T-helper 2 cell treated with Interferon-gamma antibody and Interleukin-4, amounts not matched to agents 100 ng/mL and 5 ng/mL, for 36 hours (primary cell): ENCODE data around the gene SPTBN2. TPM values are rescaled to one million over a fixed set of nuclear protein-coding genes. Genes with fewer than 3 reads are reported as not detected.

Source experiments
- intact Hi-C: fragments of 100-400 bp; cut with micrococcal nuclease; formaldehyde crosslinking; loops from one replicate; pipeline ENCODE4 v1.15.1; 2023
- total RNA-seq: library from RNA; stranded (reverse); gene quantifications from 2 replicates; pipeline ENCODE4 v1.2.3, GENCODE V29; 2022

Gene SPTBN2
- total RNA-seq, 1 donor from 2014 or later = 0.80 TPM

DNA sequence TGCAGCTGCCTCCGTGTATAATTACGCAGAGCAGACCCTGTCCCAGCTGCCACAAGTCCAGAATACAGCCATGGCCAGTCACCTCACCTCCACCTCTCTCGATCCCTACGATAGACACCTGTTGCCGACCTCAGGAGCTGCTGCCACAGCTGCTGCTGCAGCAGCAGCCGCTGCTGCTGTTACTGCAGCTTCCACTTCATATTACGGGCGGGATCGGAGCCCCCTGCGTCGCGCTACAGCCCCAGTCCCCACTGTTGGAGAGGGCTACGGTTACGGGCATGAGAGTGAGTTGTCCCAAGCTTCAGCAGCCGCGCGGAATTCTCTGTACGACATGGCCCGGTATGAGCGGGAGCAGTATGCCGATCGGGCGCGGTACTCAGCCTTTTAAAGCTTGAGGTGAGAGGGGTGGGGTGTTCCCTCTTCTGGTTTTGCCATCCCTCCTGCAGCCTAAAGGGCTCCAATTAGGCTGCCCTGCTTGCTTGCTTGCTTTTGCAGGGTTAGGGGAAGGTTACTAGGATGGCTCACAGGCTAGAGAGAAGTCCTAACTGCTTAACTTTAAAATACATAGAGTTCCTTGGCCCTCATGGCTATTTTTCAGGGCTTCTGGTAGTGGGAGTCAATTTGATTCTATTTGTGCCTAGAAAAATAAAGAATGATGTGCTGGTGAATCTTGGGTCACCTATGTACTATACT is 85.1 kb downstream of the SPTBN2 start:
- intact Hi-C loops = no loop called here

- intact Hi-C loops = no loop called here
Observed at GRCh38 chr11:66641834-66642233, 87.2 kb downstream of the SPTBN2 start.

- intact Hi-C loops = loop anchor here (2.0 kb wide), 1 partner anchor 47 kb away; the partner anchor contains the start of genes CCDC87 and CCS
Observed at GRCh38 chr11:66639814-66640340, 89.1 kb downstream of the SPTBN2 start.

DNA sequence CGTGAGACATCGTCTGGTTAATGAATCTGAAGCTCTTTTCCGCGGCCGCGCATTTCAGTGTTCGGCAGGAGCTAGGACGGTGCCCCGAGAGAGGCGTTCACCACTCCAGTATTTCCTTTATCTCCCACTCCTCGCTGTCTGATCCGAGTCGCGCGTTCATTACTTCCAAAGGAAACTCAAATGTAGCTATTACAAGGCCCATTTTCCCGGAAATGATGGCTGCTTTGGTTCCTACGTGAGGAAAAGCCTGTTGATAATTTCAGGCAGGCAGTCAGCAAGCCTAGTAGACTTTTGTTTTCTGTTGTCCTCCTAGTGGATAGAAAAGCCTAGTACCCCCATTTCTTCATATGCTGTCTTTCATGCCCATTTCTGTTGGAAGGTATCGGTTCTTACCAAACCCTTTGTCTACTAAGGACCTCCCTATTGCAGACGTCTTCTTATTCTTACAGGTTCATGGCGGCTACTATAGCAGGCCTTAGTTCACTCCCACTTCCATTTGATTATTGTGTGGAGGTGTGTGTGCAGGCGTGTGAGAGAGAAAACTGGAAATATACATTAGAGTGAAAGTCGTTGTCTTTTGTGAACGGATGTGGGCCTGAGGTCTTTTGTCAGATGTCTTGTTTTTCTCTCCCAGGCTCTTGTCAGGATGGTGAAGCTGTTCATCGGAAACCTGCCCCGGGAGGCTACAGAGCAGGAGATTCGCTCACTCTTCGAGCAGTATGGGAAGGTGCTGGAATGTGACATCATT is 89.8 kb downstream of the SPTBN2 start:
- intact Hi-C loops = loop anchor here (2.0 kb wide), 1 partner anchor 46 kb away; the partner anchor contains the start of genes CCDC87 and CCS

GRCh38 chr11:66638177-66639065 is 90.6 kb downstream of the SPTBN2 start, which contains the start of gene RBM4:
Gene RBM4, plus strand, starts transcription at chr11:66638703. Its CDS starts 1,009 bp downstream, at chr11:66639712.
- intact Hi-C loops = loop anchor here (1.0 to 2.0 kb wide), 3 partner anchors 22 to 46 kb away; partner anchors contain the start of genes CCDC87, CCS, RBM14 and RBM4B

DNA sequence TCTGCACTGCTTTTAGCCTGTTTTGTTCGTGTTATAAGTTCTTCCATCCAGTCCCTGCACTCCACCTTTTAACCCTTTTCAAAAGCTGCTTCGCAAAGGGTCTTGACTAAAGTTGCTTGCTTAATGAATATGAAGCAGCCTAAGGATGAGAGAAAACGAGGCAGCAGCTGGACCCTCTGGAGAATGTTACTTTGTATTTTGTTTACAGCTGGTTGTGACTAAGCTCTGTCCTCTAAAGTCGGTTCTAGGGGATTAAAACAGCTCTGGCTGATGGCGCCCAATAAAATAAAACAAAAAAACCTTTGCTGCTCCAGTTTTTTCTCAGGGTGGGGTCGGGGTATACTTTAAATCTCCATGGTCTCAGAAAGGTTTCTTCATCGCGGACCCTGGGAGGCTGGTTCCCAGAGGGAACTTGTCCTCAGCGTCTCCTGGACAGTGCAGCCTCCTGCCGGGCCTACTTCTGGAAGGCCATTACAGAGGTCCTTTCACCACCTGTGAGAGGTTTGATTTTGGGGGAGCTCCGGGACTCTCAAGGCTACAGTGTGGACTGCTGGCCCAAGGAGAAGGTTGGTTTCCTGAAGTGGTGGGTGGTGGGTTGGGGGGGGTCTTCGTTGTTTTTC is 91.3 kb downstream of the SPTBN2 start:
- intact Hi-C loops = loop anchor here (1.0 to 2.0 kb wide), 3 partner anchors 21 to 45 kb away; partner anchors contain the start of genes CCDC87, CCS, RBM14 and RBM4B

DNA sequence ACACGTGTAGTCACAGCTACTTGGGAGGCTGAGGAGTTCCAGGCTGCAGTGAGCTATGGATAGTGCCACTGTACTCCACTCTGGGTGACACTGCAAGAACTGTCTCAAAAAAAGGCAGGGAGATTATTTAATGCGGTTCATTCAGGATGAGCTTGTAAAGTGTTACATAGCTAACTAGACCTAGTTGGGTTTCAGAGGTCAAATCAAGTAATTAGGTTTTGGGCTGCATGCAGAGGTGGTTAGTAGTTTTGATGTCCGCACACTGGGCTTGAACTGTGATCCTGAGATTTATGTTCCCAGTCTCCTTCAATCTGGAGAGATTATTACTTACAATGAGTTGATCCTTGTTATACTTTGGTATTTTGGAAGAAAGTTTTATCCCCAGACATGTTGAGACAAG is 92.6 kb downstream of the SPTBN2 start:
- intact Hi-C loops = no loop called here

Other genes with a start within 250 kb of the SPTBN2 start
- 87.0 and 89.6 TPM in 2 replicates for gene DPP3, start 248.8 kb downstream of the SPTBN2 start, total RNA-seq
- gene BBS1, start 218.6 kb downstream of the SPTBN2 start, total RNA-seq = 14.9 and 18.2 TPM in 2 replicates
- 12.5 and 13.6 TPM in 2 replicates for gene ZDHHC24, start 183.2 kb downstream of the SPTBN2 start, total RNA-seq
- gene ACTN3, start 182.3 kb downstream of the SPTBN2 start, total RNA-seq = 0.05 TPM in 2 replicates
- 0.77 and 1.4 TPM in 2 replicates for gene CTSF, start 160.6 kb downstream of the SPTBN2 start, total RNA-seq
- 0.07 and 0.11 TPM in 2 replicates for gene CCDC87, start 136.2 kb downstream of the SPTBN2 start, total RNA-seq
- 29.1 and 34.4 TPM in 2 replicates for gene CCS, start 136.0 kb downstream of the SPTBN2 start, total RNA-seq
- gene RBM14, start 112.6 kb downstream of the SPTBN2 start, total RNA-seq = 177 and 178 TPM in 2 replicates
- 123 and 131 TPM in 2 replicates for gene RBM4, start 90.5 kb downstream of the SPTBN2 start, total RNA-seq
- gene RBM4B, start 51.3 kb downstream of the SPTBN2 start, total RNA-seq = 20.2 and 20.5 TPM in 2 replicates
- 25.5 and 27.6 TPM in 2 replicates for gene RCE1, start 114.2 kb upstream of the SPTBN2 start, total RNA-seq
- 22.0 and 23.3 TPM in 2 replicates for gene LRFN4, start 127.8 kb upstream of the SPTBN2 start, total RNA-seq
- gene PC, start 229.2 kb upstream of the SPTBN2 start, total RNA-seq = 12.7 and 14.1 TPM in 2 replicates
- not detected in 2 replicates for gene C11orf86, start 246.1 kb upstream of the SPTBN2 start, total RNA-seq